Loucy (cell line): Measurements from ENCODE around the gene LIX1.
"Not testable (repeated sequence)": the region's sequence is repeated elsewhere in the genome, so short reads cannot be mapped to it uniquely, and the experiment has no call there.

Experiments used
- H2AFZ ChIP-seq: fragments of 200-600 bp; sonication (generic); 2 replicates; pipeline ENCODE4 v1.6.0; 2016; ENCODE audit warnings: antibody characterized with exemption, mild to moderate bottlenecking, low read length, moderate library complexity
- H3F3A ChIP-seq: fragments of 200-600 bp; 2 replicates; pipeline ENCODE4 v1.6.0; 2016; ENCODE audit warnings: antibody characterized with exemption, low read depth, mild to moderate bottlenecking
- H3K27me3 ChIP-seq: fragments of 200-600 bp; sonication (generic); 2 replicates; pipeline ENCODE4 v1.6.1; 2014; ENCODE audit warnings: low read length, mild to moderate bottlenecking; ENCODE audit not compliant: insufficient read depth, poor library complexity, severe bottlenecking
- H3K36me3 ChIP-seq: fragments of 200-600 bp; sonication (generic); 2 replicates; pipeline ENCODE4 v1.6.1; 2016; ENCODE audit warnings: low read length; ENCODE audit not compliant: insufficient read depth
- H3K4me1 ChIP-seq: fragments of 200-600 bp; sonication (generic); 2 replicates; pipeline ENCODE4 v1.5.1; 2014; ENCODE audit warnings: low read length, mild to moderate bottlenecking; ENCODE audit not compliant: insufficient read depth, poor library complexity, severe bottlenecking
- H3K4me2 ChIP-seq: fragments of 200-600 bp; sonication (generic); 2 replicates; pipeline ENCODE4 v1.6.0; 2014; ENCODE audit warnings: antibody characterized with exemption, low read length, low read depth, mild to moderate bottlenecking; ENCODE audit not compliant: poor library complexity, severe bottlenecking
- H3K4me3 ChIP-seq: fragments of 200-600 bp; sonication (generic); 2 replicates; pipeline ENCODE4 v1.5.1; 2014; ENCODE audit warnings: low read length, mild to moderate bottlenecking, mixed read lengths; ENCODE audit not compliant: poor library complexity, severe bottlenecking
- H3K79me2 ChIP-seq: fragments of 200-600 bp; sonication (generic); 2 replicates; pipeline ENCODE4 v1.6.1; 2014; ENCODE audit warnings: low read length; ENCODE audit not compliant: insufficient read depth
- H3K9ac ChIP-seq: fragments of 200-600 bp; sonication (generic); 2 replicates; pipeline ENCODE4 v1.6.0; 2014; ENCODE audit warnings: mild to moderate bottlenecking, low read depth, low read length, moderate library complexity; ENCODE audit not compliant: poor library complexity, severe bottlenecking
- H3K9me2 ChIP-seq: fragments of 200-600 bp; sonication (generic); replicated peaks from 2 replicates; pipeline ENCODE4 v1.6.1; 2016; ENCODE audit warnings: low read depth, low read length, mixed read lengths
- H3K9me3 ChIP-seq: fragments of 200-600 bp; sonication (generic); 2 replicates; pipeline ENCODE4 v1.6.1; 2014; ENCODE audit warnings: mild to moderate bottlenecking, antibody characterized with exemption, low read length, low read depth; ENCODE audit not compliant: insufficient read depth
- H4K20me1 ChIP-seq: fragments of 200-600 bp; sonication (generic); 2 replicates; pipeline ENCODE4 v1.6.0; 2014; ENCODE audit warnings: antibody characterized with exemption, low read length, mild to moderate bottlenecking; ENCODE audit not compliant: insufficient read depth, poor library complexity, severe bottlenecking
- CTCF ChIP-seq: fragments of 200-600 bp; sonication (generic); conservative IDR thresholded peaks from 2 replicates; pipeline ENCODE4 v1.5.1; 2014; ENCODE audit warnings: mild to moderate bottlenecking, antibody characterized with exemption, low read length
- EZH2phosphoT487 ChIP-seq: fragments of 200-600 bp; IDR thresholded peaks from 2 replicates; pipeline ENCODE4 v1.6.1; 2018; ENCODE audit warnings: antibody characterized with exemption, mild to moderate bottlenecking, moderate library complexity, borderline replicate concordance

LIX1 gene

GRCh38 chr5:97088774-97089148 lies 53.6 kb downstream of the LIX1 start:
- H3K4me1 ChIP-seq: peaks cover 6% of the 10 kb centered on the region
- H3K4me3 ChIP-seq: no peak overlapping the region
- TF ChIP-seq EZH2phosphoT487: no peak
- TF ChIP-seq CTCF: no peak
- no peaks in the 10 kb centered on the region for H3K9me3 ChIP-seq
- H3K36me3 ChIP-seq: no peaks in the 10 kb centered on the region
- H4K20me1 ChIP-seq: no peaks in the 10 kb centered on the region
- H3K9me2 ChIP-seq: no peaks in the 10 kb centered on the region
- H3F3A ChIP-seq: no peaks in the 10 kb centered on the region
- no peaks in the 10 kb centered on the region for H3K79me2 ChIP-seq
- no peak overlapping the region for H2AFZ ChIP-seq
- no peak overlapping the region for H3K4me2 ChIP-seq
- no peak overlapping the region for H3K9ac ChIP-seq
- H3K27me3 ChIP-seq: no peaks in the 10 kb centered on the region

- Histone ChIP-seq H2AFZ (no peak overlapping the region), H3K27me3 (no peaks in the 10 kb centered on the region), H3K79me2 (no peaks in the 10 kb centered on the region), H3K36me3 (no peaks in the 10 kb centered on the region), H3K4me1 (peaks cover 10% of the 10 kb centered on the region), H3K9me3 (no peaks in the 10 kb centered on the region), H3K4me2 (no peak overlapping the region), H3K4me3 (no peak overlapping the region), H3K9me2 (no peaks in the 10 kb centered on the region), H3F3A (no peaks in the 10 kb centered on the region), H3K9ac (no peak overlapping the region), H4K20me1 (no peaks in the 10 kb centered on the region)
- no peak for TF ChIP-seq EZH2phosphoT487
- TF ChIP-seq CTCF: no peak
Observed at GRCh38 chr5:97087138-97087537, 55.3 kb downstream of the LIX1 start.

GRCh38 chr5:97085459-97086181 lies 56.8 kb downstream of the LIX1 start:
- Histone ChIP-seq H3K36me3 (no peaks in the 10 kb centered on the region), H3K27me3 (no peaks in the 10 kb centered on the region)

GRCh38 chr5:97084782-97085458 lies 57.5 kb downstream of the LIX1 start:
- not testable (repeated sequence) for H2AFZ ChIP-seq, H3K27me3 ChIP-seq, H3K36me3 ChIP-seq, H3K4me3 ChIP-seq, H3K9ac ChIP-seq, H3K79me2 ChIP-seq, H3F3A ChIP-seq, H3K4me2 ChIP-seq, H3K9me3 ChIP-seq, H3K9me2 ChIP-seq, H4K20me1 ChIP-seq
- H3K4me1 ChIP-seq: peaks cover 18% of the 10 kb centered on the region

More at GRCh38 chr5:97085459-97086181, 56.8 kb downstream of the LIX1 start:
- H3K4me1 ChIP-seq: peaks cover 18% of the 10 kb centered on the region
- no peaks in the 10 kb centered on the region for H3K9me2 ChIP-seq
- no peak overlapping the region for H3K9ac ChIP-seq
- H3K4me3 ChIP-seq: no peak overlapping the region
- H4K20me1 ChIP-seq: no peaks in the 10 kb centered on the region
- no peaks in the 10 kb centered on the region for H3F3A ChIP-seq
- H3K4me2 ChIP-seq: no peak overlapping the region
- TF ChIP-seq EZH2phosphoT487 (no peak), CTCF (no peak)
- H3K79me2 ChIP-seq: no peaks in the 10 kb centered on the region
- H2AFZ ChIP-seq: no peak overlapping the region
- no peaks in the 10 kb centered on the region for H3K9me3 ChIP-seq
